ENCODE data around the gene RMND1.

DNA sequence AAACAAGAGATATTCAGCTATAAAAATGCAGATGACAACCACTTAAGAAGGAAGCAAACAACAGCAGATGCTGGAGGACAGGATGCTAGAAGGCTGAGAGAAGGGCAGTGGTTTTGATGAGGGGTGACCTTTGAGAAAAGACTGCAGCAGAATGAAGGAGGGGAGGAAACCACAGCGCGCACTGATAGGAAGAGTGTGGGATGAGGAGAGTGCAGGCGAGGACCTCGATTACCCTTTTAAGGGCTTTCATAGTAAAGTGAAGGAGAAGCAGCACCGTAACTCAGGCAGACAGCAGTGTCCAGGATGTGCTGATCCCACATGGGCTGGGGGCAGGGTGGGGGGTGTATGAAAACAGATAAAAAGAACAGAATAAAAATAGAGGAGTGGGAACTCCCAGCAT lies 79.8 kb downstream of the RMND1 start:
- no peak for TF ChIP-seq SP1 (IDR thresholded peaks at IDR 0.05)
- no peak for TF ChIP-seq SUZ12 (IDR thresholded peaks at IDR 0.05)
- TF ChIP-seq BHLHE40 (IDR thresholded peaks at IDR 0.05; ENCODE audit: borderline replicate concordance): no peak
- no peak for TF ChIP-seq FOXA1 (IDR thresholded peaks at IDR 0.05)
- TF ChIP-seq L3MBTL2 (conservative IDR thresholded peaks at IDR 0.05): no peak
- TF ChIP-seq HDGF (IDR thresholded peaks at IDR 0.05; ENCODE audit: borderline replicate concordance): no peak
- TF ChIP-seq FOXM1 (IDR thresholded peaks at IDR 0.05; ENCODE audit: borderline replicate concordance): no peak
- TF ChIP-seq FOXK2 (IDR thresholded peaks at IDR 0.05): no peak
- TF ChIP-seq NFRKB (IDR thresholded peaks at IDR 0.05): no peak
- TF ChIP-seq TARDBP (IDR thresholded peaks at IDR 0.05): no peak
- TF ChIP-seq ZNF384 (IDR thresholded peaks at IDR 0.05): no peak
- no peak for TF ChIP-seq ELF4 (IDR thresholded peaks at IDR 0.05)
- no peak for TF ChIP-seq CTBP1 (IDR thresholded peaks at IDR 0.05; ENCODE audit: borderline replicate concordance)
- TF ChIP-seq LEF1 (IDR thresholded peaks at IDR 0.05; ENCODE audit: borderline replicate concordance): no peak
